GM12865 (cell line): ENCODE measurements around the gene CGB8.
"Not testable (repeated sequence)": the region's sequence is repeated elsewhere in the genome, so short reads cannot be mapped to it uniquely, and the experiment has no call there.

Experiments used
- DNase-seq: peaks from one replicate; pipeline ENCODE4 v3.0.0; 2010; ENCODE audit warnings: low read depth
- H3K4me3 ChIP-seq: 2 replicates; pipeline ENCODE4 v1.5.1; 2011; ENCODE audit warnings: mild to moderate bottlenecking, low read depth, low read length, control low read depth
- CTCF ChIP-seq: IDR thresholded peaks from 2 replicates; pipeline ENCODE4 v1.5.1; 2011; ENCODE audit warnings: low read length, control low read depth, low read depth, inconsistent platforms; ENCODE audit not compliant: insufficient read depth; ENCODE audit errors: missing control alignments

CGB8 gene

GRCh38 chr19:49064768-49065611 lies 16.1 kb upstream of the CGB8 start, which contains the start of gene NTF4:
Gene NTF4, minus strand, starts transcription at chr19:49064818. Its CDS starts 2,821 bp downstream, at chr19:49061997.
- no peak for DNase-seq
- H3K4me3 ChIP-seq: no peak within 1 kb of the TSS
- TF ChIP-seq CTCF: no peak

GRCh38 chr19:49064029-49064629 lies 15.2 kb upstream of the CGB8 start:
- no peak for TF ChIP-seq CTCF
- no peak overlapping the region for H3K4me3 ChIP-seq
- DNase-seq: no peak

- no peak for TF ChIP-seq CTCF
- H3K4me3 ChIP-seq: no peak overlapping the region
- peak; percentile 22 for DNase-seq
Measured at GRCh38 chr19:49061445-49061844, 12.5 kb upstream of the CGB8 start.

GRCh38 chr19:49061000-49061399 lies 12.1 kb upstream of the CGB8 start:
- no peak for DNase-seq
- no peak overlapping the region for H3K4me3 ChIP-seq
- TF ChIP-seq CTCF: no peak

- no peak for TF ChIP-seq CTCF
- H3K4me3 ChIP-seq: no peak overlapping the region
- DNase-seq: no peak
Measured at GRCh38 chr19:49059053-49059452, 10.1 kb upstream of the CGB8 start.

GRCh38 chr19:49058562-49058961 lies 9.7 kb upstream of the CGB8 start:
- no peak for TF ChIP-seq CTCF
- DNase-seq: peak; percentile 34
- H3K4me3 ChIP-seq: no peak overlapping the region

- no peak for TF ChIP-seq CTCF
- H3K4me3 ChIP-seq: no peak within 1 kb of the TSS
- no peak for DNase-seq
Measured at GRCh38 chr19:49057636-49058234, 8.8 kb upstream of the CGB8 start, which contains the start of gene CGB7. Gene CGB7, minus strand, starts transcription at chr19:49057749. Its CDS starts 2,374 bp downstream, at chr19:49055375.

GRCh38 chr19:49056902-49057596 lies 8.1 kb upstream of the CGB8 start:
- H3K4me3 ChIP-seq: not testable (repeated sequence)

More at GRCh38 chr19:49056902-49057596, 8.1 kb upstream of the CGB8 start:
- not testable (repeated sequence) for DNase-seq
